Frontal cortex (tissue), 4 donors: ENCODE measurements around the gene SNCB. TPM values are rescaled to one million over a fixed set of nuclear protein-coding genes. Genes with fewer than 3 reads are reported as not detected.

Experiments
- DNase-seq, 2 donors: peaks; one replicate each; pipeline ENCODE4 v3.0.0; 2012; ENCODE audit warnings: low spot score in 2 of 2
- FAIRE-seq: peaks from 2 replicates; lab custom pipeline; 2012; peaks lifted over from hg19 to GRCh38; lab: Jason Lieb, UNC
- total RNA-seq: library from RNA; depleted of rRNA; stranded (reverse); fragments of >200 nt; gene quantifications from one replicate; pipeline ENCODE4 v1.2.3, GENCODE V29; 2014
- donor health status: control.
- donor health status: control.
- donor health status: control.

Gene SNCB
- total RNA-seq, 1 donor from 2014 or later: 15.5 TPM

DNA sequence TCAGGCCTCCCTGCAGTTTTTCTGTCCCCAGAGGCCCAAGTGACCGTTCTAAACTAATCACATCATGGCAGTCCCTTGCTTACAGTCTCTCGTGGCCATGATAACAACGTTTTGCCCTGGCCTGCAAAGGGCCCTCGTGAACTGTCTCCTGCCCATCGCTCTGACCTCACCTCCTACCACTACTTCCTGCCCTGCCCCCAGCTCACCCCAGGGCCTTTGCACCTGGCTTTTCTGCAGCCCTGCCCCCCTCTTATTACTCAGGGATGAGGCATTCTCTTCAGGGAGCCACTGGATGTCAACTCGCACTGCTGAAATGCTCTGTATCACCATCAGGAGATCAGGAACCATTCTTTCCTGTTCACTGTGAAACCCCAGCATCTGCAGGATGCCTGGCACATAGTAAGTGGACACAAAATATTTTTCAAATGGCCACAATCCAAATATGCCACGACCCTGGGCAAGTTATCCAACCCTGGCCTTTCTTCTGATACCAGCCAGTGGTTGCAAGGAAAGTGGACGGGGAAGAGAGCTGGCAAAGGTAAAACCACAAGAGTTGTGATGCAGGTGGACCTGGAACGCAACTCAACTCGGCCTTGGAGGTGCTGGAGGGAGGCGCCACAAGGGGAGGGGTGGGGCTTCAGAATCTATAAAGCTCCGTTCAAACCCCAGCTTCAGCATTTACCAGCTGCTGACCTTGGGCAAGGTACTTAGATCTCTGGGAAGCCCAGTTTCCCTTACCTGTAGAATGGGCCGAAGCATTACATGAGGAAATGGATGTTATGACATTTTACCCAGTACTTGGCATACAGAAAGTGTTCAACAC is 1.7 kb downstream of the SNCB start:
- DNase-seq (no peak), FAIRE-seq (no peak)

DNA sequence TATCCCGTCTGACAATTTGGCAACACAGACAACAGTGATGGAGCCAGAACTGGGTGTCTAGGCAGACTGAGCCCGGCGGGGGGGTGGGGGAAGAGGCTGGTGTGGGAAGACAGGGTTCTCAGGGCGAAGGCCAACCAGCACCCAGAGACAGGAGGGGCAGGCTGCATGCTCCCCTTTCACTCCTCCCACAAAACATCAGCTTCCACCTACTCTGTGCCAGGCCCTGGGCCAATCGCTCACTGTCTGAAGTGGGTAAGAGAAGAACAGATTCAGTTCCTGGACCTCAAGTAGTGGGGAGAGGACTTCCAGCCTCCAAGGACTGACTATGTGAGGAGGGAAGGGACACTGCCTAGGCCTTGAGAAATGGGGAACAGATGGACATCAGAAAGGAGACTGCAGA is 2.8 kb downstream of the SNCB start:
- FAIRE-seq (no peak), DNase-seq (no peak)

DNA sequence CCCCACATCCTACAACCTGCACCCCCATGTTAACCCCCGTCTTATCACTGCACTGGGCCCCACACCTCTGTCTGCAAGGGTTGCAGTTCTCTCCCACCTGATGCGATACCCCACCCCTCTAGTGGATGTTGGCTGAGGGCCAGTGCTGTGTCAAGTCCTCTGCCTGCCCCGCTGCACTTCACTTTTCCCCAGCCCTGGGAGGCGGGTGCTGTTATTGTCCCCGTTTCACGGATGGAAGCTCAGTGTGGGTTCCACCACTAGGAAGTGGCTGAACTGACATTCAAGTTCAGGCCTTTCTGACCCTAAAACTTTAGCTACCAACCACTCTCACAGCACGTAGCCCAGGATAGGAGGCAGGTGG is 3.5 kb downstream of the SNCB start:
- FAIRE-seq (no peak), DNase-seq (no peak)

DNA sequence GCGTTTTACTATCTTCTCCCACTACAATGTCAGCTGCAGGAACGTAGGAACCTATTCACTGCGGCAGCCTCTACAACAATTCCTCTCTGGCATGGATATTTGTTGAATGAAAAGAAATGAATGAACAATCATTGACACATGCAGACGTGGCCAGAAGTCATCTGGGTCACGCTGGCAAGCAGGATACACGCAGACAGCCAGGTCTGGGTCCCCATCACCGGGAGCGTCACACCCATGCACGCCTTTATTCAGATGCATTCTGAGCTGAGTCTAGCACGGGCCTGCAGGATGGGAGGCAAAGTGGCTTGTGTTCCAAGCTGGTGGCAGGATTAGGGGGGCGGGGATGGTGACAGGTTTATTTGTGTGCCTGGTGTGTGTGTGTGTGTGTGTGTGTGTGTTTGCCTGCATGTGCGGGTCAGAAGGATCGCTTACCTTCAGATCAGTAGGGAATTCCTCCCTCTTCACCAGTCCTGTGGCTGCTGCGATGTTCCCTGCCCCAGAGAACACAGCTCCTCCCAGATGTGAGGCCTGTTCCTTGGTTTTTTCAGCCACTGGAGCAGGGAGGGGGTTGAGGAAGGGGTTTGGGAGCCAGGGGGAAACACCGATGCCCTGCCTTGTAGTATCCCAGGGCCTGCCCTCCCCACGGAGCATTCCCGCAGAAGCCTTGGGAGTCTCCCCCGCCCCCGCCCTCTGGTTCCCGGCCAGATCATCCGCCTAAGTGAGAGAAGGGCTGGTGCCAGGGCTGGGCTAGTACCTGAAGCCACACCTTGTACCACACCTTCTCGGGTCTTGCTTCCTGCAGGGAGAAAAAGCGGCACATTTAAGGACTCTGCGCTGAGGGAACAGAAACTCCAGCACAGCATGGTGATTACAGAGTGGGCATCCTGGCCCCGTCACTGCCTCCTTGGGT is 4.1 kb downstream of the SNCB start:
- FAIRE-seq (no peak), DNase-seq (no peak)

DNA sequence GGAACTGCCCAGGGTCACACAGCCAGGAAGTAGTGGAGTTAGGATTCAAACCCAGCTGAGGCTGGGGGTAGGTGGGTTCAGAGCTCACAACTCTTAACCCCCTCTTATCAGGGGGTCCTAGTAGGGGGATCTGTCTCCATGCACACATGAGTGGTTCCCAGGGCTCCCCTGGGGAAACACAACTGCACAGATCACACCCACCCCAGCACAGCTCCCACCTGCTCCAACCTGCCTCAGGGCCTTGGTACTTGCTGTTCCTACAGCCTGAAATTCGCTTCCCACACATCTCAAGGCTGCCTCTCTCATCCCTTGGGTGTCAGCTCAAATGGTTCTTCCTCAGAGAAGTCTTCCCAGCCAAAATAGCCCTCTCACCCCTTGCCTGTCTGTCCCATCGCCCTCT is 4.8 kb downstream of the SNCB start:
- DNase-seq: no peak
- FAIRE-seq: no peak

DNA sequence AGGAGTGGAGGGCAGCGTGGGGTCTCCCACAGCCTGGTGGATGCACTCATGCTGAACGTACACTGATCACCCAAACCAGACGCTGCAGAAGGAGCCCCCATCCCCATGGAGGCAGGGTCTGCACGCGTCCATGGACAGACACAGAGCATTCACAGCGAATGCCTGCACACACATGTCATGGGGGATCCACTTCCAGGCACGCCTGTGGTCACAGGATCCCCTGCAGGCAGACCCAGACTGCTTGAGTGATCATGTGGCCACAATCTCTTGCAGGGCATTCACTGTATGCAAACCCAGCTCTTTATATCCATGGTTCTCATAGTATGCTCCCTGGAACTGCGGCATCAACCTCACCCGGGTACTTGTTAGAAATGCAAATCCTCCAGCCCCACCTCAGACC is 5.4 kb downstream of the SNCB start:
- FAIRE-seq: no peak

DNA sequence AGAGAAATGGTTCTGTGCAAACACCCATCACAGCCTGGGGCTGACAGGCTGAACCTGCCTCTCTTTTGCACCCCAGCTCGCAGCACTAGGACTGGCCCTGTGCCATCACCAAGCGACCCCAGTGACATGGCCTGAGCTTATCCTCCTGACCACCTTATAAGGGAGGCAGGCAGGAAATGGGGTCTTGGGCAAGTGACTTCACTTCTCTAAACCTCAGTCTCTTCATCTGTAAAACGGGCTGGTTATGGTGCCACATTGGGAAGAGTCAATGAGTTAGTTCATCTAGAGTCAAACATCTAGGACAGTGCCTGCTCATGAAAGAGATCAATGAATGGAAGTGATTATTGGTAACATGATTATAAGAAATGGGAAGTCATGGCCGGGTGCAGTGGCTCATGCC is 6.2 kb downstream of the SNCB start:
- no peak for FAIRE-seq
- no peak for DNase-seq

More for the DNA sequence above, 5.4 kb downstream of the SNCB start:
- DNase-seq: no peak

DNA sequence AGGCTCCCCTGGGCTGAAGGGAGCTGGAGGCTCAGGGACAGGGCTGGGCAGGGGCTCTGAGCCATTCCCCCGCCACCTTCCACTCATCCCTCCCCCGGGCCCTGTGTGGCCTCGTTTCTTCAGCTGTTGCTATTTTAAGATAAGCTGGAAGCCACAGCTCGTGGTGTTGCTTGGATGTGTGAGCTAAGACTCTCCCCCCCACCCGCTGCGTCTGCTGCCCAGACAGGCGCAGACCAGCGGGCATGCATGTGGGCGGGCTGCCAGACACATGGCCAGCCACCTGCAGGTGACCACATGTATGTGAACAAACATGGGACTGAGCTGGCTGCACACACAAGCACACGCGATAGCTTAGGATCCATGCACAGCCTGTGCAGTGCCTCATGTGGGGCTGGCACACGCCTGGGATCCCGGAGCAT is 8.7 kb downstream of the SNCB start:
- peak in 1 of 2 donors; percentile 58 for DNase-seq

DNA sequence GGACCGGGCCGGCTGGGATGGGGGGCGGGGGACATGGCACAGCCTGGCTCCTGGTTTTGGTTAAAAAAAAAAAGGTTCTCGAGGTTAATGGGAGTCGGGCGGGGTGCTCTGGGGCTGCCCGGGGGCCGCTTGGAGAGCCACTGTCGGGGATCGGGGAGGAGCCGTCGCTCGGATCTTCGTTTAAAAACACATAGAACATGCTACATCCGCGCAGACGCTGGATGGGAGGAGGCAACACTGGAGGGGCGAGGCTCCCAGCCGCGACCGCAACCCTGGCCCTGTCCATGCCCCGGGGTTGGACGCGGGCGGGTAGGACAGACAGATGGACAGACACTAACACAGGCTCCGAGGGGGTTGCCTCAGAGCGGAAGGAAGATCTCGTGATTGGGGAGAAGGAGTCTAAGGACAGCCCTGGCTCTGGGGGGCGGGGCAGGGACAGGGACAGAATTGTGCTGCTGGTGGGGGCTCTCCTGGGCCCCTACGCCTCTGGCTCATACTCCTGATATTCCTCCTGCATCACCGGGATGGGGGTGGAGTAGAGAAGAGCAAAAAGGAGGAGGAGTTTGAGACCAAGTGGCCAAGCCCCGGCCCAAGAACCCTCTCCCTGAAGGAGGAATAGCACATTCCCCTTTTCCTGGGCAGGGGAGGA is 9.9 kb downstream of the SNCB start:
- FAIRE-seq: no peak

More for the DNA sequence above, 8.7 kb downstream of the SNCB start:
- no peak for FAIRE-seq

DNA sequence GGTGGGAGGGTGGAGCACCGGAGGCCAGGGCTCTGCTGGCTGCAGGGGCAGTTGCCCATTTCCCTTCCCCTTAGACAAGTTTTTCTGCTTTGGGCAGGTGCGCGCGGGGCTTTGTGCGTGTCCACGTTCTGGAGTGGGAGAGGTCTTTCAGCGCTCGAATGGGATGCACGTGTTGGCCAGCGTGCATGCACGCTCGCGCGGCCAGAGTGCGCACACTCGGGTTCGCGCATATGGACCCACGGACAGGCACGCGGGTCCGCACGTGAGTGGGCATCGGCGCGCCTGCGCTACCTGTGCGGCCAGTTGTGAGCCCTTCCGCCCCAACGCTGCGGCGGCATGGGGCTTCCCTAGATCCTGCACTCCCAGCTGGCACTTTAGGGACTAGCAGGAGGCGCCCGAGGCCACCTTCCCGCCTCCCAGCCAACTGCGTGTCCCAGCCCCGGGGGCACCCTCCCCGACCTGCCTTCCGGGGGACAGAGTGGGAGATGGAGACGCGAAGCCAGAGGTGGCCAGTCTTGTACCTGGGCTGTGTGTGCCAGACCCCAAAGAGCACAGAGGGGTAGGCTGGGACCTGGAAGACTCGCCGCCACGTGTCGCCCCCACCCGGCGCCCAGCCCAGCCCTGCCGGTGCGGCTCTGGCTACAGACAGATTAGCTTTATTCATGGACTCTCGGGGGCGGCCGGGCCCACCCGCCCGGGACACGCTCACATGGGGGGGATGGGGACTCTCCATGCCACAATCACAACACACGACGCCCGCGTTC is 10.6 kb downstream of the SNCB start:
- no peak for DNase-seq
- FAIRE-seq: no peak

More for the DNA sequence above, 9.9 kb downstream of the SNCB start:
- no peak for DNase-seq

DNA sequence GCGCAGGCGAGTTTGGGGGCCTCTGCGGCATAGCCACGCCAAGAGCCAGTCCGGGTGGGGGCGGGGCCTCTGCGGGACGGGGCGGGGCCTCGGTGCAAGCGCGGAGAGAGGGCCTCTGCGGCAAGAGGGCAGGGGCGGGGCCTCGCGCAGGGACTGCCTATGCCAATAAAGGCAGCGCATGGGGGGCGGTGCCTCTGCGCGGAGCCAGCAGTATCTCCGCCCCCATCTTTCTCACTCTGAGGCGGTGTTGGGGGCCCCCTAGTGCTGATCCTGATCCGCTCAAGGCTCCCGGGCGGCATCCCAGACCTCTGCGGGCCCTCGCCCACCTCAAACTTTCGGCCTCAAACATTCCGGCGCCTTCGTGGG is 11.1 kb downstream of the SNCB start:
- FAIRE-seq (no peak), DNase-seq (peak; percentile 80 to 90)

DNA sequence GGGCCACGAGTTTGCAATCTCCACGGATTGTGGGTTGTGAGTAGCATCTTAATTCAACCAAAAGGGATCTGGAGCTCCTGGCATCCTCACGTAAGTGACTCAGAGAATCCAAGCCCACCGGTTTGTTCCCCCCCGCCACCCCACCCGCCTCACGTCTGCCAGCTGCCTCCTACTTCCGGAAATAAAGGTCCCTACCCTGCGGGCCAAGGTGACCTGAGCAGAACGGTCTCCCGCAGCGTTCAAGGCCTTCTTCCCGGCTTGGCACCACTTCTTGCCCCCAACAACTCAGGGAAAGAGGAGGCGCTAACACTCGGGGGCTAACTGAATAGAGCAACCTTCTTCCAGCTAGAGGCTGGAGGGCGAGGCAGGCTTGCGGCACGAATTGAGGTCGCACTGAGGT is 11.6 kb downstream of the SNCB start:
- DNase-seq: no peak
- no peak for FAIRE-seq

DNA sequence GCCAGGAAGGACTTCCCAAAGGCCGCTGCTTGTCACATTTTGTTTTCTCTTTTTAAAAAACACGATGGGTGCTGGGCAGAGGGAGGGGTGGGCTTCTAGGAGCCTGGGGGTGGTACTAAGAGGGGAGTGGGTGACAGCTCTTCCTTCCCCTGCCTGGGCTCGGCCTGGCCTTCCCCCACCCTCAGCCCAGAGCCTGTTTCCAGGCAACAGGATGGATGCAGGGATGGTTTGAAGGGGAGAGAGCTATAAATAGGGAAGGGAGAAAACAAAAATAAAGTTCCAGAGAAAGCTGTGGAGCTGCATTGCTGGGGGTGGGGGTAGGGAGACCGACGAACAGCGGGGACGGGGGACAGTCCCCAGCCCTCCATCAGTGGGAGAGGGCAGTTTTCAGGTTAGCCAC is 13.8 kb downstream of the SNCB start:
- FAIRE-seq: no peak
- no peak for DNase-seq

DNA sequence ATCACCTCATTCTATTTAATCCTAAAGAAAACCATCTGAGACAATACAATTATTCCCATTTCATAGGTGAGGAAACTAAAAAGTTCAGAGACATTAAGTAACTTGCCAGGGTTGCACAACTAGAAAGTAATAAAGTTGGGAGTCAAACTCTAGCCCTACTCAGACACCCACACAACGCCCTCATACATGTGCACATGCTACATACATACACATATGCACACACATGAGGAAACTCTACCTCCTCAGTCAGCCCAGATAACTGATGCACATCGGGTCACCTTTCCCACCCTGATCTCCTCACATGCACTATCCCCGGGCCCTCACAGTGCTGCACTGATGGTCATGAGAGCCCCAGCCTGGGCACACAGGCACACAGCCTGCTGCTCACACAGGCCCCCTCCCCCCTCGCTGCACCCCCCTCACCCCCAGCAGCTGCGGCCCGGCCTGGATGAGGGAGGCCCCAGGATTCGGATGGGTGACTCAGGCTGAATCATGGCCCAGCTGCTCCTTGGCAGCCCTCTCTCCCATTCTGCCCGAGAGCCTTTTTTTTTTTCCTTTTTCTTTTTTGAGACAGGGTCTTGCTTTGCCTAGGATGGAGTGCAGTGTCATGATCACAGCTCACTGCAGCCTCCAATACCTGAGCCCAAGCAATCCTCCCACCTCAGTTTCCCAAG is 15.4 kb downstream of the SNCB start:
- no peak for FAIRE-seq
- DNase-seq: no peak

DNA sequence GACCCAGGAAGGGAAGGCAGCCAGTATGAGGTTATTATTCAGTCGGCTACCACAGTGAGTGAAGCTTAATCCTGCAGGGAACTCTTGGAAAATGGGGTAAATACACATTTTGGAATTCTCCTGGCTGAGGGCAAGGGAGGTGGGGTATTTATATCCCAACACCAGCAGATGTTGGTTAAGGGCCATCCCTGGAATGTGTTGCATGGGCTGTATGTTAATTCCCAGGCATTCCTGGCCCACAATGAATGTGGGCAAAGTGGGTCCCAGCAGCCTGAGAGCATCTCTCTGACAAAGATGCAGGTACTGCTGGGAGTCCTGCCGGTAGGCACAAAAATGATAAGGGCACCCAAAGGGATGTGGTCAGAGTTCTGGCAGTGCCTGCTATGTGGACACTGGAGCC is 17.5 kb downstream of the SNCB start:
- FAIRE-seq: no peak
- no peak for DNase-seq

DNA sequence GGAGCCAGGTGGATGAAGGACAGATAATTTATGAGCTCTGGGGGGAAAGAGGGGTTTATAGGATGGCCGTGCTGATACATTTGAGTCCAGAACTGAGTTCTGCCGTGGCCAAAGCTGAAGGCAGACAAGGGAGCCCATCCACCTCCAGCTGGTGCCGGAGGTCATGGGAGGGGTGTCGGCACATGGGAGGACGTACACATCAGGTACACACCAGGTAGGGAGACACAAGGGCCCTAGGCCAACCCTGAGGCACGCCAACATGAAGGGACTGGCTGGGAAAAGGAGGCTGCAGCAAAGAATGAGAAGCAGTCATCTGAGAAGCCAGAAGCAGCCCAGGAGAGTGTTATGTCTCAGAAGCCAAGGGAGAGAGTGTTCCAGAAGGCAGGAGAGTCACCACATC is 18.3 kb downstream of the SNCB start:
- DNase-seq: no peak
- FAIRE-seq: no peak

DNA sequence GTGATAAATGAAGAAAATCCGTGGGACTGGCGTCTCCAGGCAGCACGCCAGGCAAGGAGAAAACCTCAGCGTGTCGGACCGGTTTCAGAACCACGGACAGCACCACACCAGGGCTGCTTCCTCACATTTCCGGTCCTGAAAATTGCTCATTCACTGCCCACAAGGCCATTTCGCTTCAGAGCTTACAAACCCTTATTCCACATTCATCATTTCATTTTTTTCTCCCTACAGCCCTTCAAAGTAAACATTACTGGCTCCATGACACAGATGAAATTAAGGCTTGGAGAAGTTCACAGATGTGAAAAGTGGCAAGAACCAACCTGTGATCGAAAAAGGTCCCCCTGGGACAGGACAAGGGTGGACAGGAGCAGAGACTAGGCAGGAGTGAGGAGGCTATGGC is 18.9 kb downstream of the SNCB start:
- FAIRE-seq (no peak), DNase-seq (peak in 1 of 2 donors; percentile 61)

DNA sequence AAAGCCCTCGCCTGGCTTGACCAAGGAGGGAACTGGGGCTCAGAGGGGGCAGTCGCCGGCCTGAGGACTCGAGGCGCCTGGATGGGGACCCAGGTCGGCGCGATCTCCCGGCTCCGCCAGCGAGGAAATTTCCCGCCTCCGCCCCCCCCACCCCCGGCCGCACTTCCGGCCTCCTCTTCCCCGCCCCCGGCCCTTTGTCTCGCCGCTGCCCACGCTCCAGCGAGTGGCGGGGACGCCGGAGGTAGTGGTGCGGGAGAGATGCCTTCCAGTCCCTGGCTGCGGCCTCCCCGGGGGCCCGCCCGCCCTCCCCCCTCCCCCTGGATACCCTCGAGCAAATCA is 19.9 kb downstream of the SNCB start:
- no peak for FAIRE-seq
- no peak for DNase-seq

DNA sequence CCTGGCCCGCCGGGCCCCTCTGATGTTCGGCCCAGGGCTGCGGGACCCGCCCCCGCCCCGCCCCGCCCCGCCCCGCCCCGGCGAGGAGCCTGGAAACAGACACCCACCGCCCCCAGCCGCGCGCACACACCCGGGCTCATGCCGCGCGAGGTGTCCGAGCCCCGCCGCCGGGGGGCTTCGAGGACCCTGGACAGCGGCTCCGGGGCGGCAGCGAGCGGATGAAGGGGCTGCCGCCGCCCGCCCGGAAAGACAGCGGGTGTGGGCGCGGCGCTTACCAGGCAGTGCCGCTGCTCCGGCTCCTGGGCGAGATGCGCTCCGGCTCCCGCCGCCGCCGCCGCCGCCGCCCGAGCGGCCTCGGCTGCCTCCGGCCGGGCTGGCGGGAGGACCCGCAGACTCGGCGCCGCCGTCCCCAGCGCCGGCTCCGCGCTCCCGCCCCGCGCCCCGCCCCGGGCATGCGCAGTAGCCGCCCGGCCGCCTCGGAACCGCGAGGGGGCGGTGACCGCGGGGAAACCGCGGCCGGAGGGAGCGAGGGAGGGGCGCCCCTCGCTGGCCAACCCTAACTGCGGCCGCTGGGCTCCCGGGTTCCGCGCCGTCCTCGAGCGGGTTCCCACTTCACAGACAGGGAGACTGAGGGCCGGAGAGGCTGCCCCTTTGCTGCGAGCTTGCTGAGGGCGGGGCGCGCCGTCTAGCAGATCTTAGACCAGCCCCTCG is 20.5 kb downstream of the SNCB start, which contains the start of gene GPRIN1:
Gene GPRIN1, minus strand, starts transcription at position 433 of the 711 bp plus-strand sequence. CDS start 10,322 bp downstream, outside the sequence.
- no peak for FAIRE-seq
- DNase-seq: peak; percentile 89 to 91
